Body of pancreas (tissue), 4 donors: Measurements from ENCODE around the gene AFP. TPM values are rescaled to one million over a fixed set of nuclear protein-coding genes. Genes with fewer than 3 reads are reported as not detected.
"Not testable (repeated sequence)": the region's sequence is repeated elsewhere in the genome, so short reads cannot be mapped to it uniquely, and the experiment has no call there.

Experiments
- ATAC-seq: fragments of 150-250 bp; one replicate; pipeline ENCODE4 v1.9.1; 2016
- DNase-seq, 4 donors: peaks; one replicate each; pipeline ENCODE4 v3.0.0-alpha.2; 2019
- H3K27ac ChIP-seq, 4 donors: fragments of 200-600 bp; sonication (generic); 1 replicate in 3 of 4; 2 replicates in 1 of 4; pipeline versions ENCODE4 v1.5.1 to v1.6.1; 2016 to 2019; ENCODE audit warnings: mild to moderate bottlenecking in 1 of 4, mixed read lengths in 1 of 4, moderate library complexity in 1 of 4
- H3K27me3 ChIP-seq, 2 donors: fragments of 200-600 bp; sonication (generic); one replicate each; pipeline ENCODE4 v1.6.0; 2016; ENCODE audit warnings: mild to moderate bottlenecking in 1 of 2
- H3K36me3 ChIP-seq, 2 donors: fragments of 200-600 bp; sonication (generic); replicated peaks in 1 of 2; 2 replicates each; pipeline ENCODE4 v1.5.1; 2016; ENCODE audit warnings: low read depth in 2 of 2; ENCODE audit not compliant: insufficient read depth in 1 of 2
- H3K4me1 ChIP-seq: fragments of 200-600 bp; sonication (generic); one replicate; pipeline ENCODE4 v1.6.0; 2016
- H3K4me3 ChIP-seq, 2 donors: fragments of 200-600 bp; sonication (generic); 1 replicate in 1 of 2; 2 replicates in 1 of 2; pipeline ENCODE4 v1.5.1; 2016 to 2019
- H3K9me3 ChIP-seq, 3 donors: fragments of 200-600 bp; sonication (generic); 1 replicate in 2 of 3; 2 replicates in 1 of 3; pipeline ENCODE4 v1.5.1; 2016
- POLR2A ChIP-seq, 3 donors: fragments of 450-650 bp; IDR thresholded peaks; one replicate each; pipeline ENCODE4 v1.6.1; 2016; ENCODE audit warnings: antibody characterized with exemption in 3 of 3, mild to moderate bottlenecking in 2 of 3
- WGBS, 2 donors: methylation state at CpG; one replicate each; pipeline ENCODE4 v1.1.5; 2017; 5-methylcytosine and 5-hydroxymethylcytosine counted together
- intact Hi-C: fragments of 100-400 bp; cut with DNase I; formaldehyde crosslinking; loops from one replicate; pipeline ENCODE4 v1.15.1; 2023
- total RNA-seq, 2 donors: library from RNA; depleted of rRNA; stranded (reverse); fragments of >200 nt; gene quantifications; one replicate each; pipeline ENCODE4 v1.1.0, GENCODE V29; 2016
- TF ChIP-seq, protein P1 (sequence below), 7 experiments: fragments of 450-650 bp in 4 of 7; fragments of 200-600 bp in 3 of 7; sonication (generic) in 3 of 7; IDR thresholded peaks; one replicate each; pipeline ENCODE4 v1.5.1; 2016 to 2019; ENCODE audit warnings: antibody characterized with exemption in 7 of 7

AFP gene
- not detected for total RNA-seq

GRCh38 chr4:73435984-73436383 lies at the start of gene AFP:
Gene AFP, plus strand, starts transcription at chr4:73436221. Its CDS starts 42 bp downstream, at chr4:73436263.
- H3K4me3 ChIP-seq = no peak within 1 kb of the TSS
- H3K9me3 ChIP-seq = no peaks in the 10 kb centered on the region
- intact Hi-C loops = no loop called here
- ATAC-seq = no peak
- peaks cover 15% of the 10 kb centered on the region for H3K4me1 ChIP-seq
- DNase-seq = no peak
- H3K36me3 ChIP-seq = no peaks in the 10 kb centered on the region
- no peak within 1 kb of the TSS for H3K27ac ChIP-seq
- H3K27me3 ChIP-seq = no peaks in the 10 kb centered on the region
- WGBS, 2 donors = 86 to 95% methylated on average over 1 of the region's 1 CpG
- TF ChIP-seq, protein P1, sequence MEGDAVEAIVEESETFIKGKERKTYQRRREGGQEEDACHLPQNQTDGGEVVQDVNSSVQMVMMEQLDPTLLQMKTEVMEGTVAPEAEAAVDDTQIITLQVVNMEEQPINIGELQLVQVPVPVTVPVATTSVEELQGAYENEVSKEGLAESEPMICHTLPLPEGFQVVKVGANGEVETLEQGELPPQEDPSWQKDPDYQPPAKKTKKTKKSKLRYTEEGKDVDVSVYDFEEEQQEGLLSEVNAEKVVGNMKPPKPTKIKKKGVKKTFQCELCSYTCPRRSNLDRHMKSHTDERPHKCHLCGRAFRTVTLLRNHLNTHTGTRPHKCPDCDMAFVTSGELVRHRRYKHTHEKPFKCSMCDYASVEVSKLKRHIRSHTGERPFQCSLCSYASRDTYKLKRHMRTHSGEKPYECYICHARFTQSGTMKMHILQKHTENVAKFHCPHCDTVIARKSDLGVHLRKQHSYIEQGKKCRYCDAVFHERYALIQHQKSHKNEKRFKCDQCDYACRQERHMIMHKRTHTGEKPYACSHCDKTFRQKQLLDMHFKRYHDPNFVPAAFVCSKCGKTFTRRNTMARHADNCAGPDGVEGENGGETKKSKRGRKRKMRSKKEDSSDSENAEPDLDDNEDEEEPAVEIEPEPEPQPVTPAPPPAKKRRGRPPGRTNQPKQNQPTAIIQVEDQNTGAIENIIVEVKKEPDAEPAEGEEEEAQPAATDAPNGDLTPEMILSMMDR (IDR thresholded peaks at IDR 0.05) = no peak
- no peak for TF ChIP-seq POLR2A (IDR thresholded peaks at IDR 0.05)

DNA sequence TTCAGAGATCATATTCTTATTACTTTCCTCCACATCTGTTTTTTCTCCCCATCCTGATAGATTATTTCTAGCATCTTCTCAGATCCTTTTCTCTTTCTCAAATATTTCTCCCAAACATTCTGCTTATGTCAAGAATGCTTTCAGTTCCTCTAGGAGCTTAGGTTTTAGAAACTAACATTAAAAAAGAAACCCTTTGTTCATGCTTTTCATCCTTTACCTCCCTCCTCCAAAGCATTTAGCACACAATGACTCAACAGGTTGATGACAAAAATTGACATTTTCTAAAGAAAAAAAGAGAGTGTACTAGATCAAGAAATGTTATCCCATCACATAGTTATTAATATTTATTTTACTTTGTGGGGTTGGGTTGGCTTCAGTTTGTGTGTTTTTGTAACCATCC lies 48.5 kb upstream of the AFP start:
- no peaks in the 10 kb centered on the region for H3K27me3 ChIP-seq
- DNase-seq (no peak), ATAC-seq (no peak)
- TF ChIP-seq POLR2A (IDR thresholded peaks at IDR 0.05) = no peak
- TF ChIP-seq, protein P1 (IDR thresholded peaks at IDR 0.05) = no peak
- intact Hi-C loops = no loop called here
- peaks cover 12% of the 10 kb centered on the region for H3K4me1 ChIP-seq
- no peaks in the 10 kb centered on the region for H3K36me3 ChIP-seq
- no peak overlapping the region for H3K27ac ChIP-seq
- H3K4me3 ChIP-seq = no peak overlapping the region
- no peaks in the 10 kb centered on the region for H3K9me3 ChIP-seq

DNA sequence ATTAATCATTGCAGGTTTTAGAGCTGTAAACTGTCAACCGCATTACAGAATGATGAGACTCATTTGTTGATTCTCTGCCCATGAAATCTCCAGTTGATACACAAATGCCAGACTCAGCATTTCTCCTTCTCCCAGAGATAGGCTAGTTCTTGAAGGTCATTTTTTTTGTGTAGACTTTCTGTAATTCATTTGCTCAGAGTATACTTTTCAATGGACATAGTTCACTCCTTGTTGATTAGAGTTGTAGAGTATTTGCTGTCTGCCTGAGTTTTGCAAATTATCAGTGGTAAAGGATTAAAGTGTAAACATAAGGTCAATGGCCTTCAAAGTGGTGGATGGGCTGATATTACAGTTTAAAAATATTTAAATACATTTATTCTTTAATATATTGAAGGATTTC lies 47.1 kb upstream of the AFP start:
- intact Hi-C loops = no loop called here
- H3K27ac ChIP-seq = no peak overlapping the region
- TF ChIP-seq POLR2A (IDR thresholded peaks at IDR 0.05) = no peak
- TF ChIP-seq, protein P1 (IDR thresholded peaks at IDR 0.05) = no peak
- 37 to 50% methylated on average over 1 of the region's 1 CpG for WGBS, 2 donors
- DNase-seq (no peak), ATAC-seq (no peak)
- no peaks in the 10 kb centered on the region for H3K9me3 ChIP-seq
- no peaks in the 10 kb centered on the region for H3K36me3 ChIP-seq
- no peak overlapping the region for H3K4me3 ChIP-seq
- H3K4me1 ChIP-seq = peaks cover 13% of the 10 kb centered on the region
- no peaks in the 10 kb centered on the region for H3K27me3 ChIP-seq

DNA sequence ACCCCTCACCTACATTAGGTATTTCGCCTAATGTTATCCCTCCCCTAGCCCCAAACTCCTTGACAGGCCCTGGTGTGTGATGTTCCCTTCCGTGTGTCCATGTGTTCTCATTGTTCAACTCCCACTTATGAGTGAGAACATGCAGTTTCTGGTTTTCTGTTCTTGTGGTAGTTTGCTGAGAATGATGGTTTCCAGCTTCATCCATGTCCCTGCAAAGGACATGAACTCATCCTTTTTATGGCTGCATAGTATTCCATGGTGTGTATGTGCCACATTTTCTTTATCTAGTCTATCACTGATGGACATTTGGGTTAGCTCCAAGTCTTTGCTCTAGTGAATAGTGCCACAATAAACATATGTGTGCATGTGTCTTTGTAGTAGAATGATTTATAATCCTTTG lies 46.4 kb upstream of the AFP start:
- H3K27me3 ChIP-seq, intact Hi-C loops, H3K36me3 ChIP-seq, H3K4me3 ChIP-seq, ATAC-seq, DNase-seq, H3K9me3 ChIP-seq, H3K27ac ChIP-seq: not testable (repeated sequence)
- 94 to 100% methylated on average over 2 of the region's 2 CpGs for WGBS, 2 donors
- H3K4me1 ChIP-seq = peaks cover 13% of the 10 kb centered on the region

DNA sequence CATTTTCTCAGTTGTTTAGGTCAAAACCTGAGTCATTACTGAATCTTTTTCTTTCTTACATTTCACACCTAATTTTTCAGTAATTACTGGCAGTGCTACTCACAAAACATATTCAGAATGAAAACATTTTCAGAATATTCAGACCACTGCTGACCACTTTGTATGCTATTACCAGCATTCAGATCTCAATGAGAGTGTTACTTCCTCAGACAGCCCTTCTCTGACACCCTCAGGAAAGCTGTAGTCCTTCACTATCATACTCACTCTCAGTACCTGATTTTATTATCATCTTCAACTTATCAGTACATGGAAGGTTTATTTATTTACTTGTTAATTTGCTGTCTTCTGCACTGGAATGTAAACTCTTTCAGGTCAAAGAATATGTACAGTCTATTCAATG lies 44.2 kb upstream of the AFP start:
- ATAC-seq = no peak
- no peaks in the 10 kb centered on the region for H3K36me3 ChIP-seq
- no peak for DNase-seq
- peaks cover 13% of the 10 kb centered on the region for H3K4me1 ChIP-seq
- no peak overlapping the region for H3K4me3 ChIP-seq
- H3K27me3 ChIP-seq = no peaks in the 10 kb centered on the region
- no peak overlapping the region for H3K27ac ChIP-seq
- no peaks in the 10 kb centered on the region for H3K9me3 ChIP-seq
- TF ChIP-seq, protein P1 (IDR thresholded peaks at IDR 0.05) = no peak
- TF ChIP-seq POLR2A (IDR thresholded peaks at IDR 0.05) = no peak
- intact Hi-C loops = no loop called here
